Fibroblast of gingiva (primary cell): ENCODE measurements around the gene IYD.

Experiments
- DNase-seq: peaks from one replicate; pipeline ENCODE4 v3.0.0-alpha.2; 2011; ENCODE audit warnings: low read depth

IYD gene, protein sequence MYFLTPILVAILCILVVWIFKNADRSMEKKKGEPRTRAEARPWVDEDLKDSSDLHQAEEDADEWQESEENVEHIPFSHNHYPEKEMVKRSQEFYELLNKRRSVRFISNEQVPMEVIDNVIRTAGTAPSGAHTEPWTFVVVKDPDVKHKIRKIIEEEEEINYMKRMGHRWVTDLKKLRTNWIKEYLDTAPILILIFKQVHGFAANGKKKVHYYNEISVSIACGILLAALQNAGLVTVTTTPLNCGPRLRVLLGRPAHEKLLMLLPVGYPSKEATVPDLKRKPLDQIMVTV

DNA sequence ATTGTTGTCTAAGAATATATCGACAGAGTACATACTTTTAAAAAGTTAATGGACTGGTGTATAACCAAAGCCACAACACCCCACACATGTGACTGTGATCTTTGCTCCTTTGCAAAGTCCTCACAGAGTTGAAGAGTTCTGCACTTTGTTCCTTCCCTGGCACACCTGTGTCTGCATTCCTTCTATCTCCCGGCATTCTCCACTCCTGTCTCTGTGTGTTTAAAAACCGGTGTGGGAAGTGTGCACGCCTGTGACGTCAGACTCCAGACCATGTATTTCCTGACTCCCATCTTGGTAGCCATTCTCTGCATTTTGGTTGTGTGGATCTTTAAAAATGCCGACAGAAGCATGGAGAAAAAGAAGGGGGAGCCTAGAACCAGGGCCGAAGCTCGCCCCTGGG lies at the start of gene IYD:
Gene IYD, plus strand, starts transcription at position 251 of the 400 bp plus-strand sequence. Its CDS starts 20 bp downstream, at position 271.
- no peak for DNase-seq

DNA sequence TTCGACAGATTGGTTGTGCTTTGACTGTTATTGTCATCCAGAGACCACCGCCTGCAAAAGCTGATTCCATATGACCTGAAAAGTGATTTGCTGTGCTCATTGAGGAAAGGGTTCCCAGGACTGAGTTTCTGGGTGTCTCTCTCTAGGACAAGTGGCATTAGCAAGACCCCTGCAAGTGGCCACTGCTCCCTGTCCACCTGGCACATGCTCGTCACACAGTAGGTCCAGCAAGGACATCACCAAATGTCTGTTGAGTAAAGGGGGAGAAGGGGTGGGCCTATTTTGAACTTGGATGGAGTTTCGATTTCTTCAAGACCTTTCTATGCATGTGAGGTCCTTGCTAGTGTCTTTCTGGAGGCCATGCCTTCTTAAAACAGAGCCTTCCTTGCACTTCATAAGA lies 48.9 kb upstream of the IYD start:
- DNase-seq: no peak

DNA sequence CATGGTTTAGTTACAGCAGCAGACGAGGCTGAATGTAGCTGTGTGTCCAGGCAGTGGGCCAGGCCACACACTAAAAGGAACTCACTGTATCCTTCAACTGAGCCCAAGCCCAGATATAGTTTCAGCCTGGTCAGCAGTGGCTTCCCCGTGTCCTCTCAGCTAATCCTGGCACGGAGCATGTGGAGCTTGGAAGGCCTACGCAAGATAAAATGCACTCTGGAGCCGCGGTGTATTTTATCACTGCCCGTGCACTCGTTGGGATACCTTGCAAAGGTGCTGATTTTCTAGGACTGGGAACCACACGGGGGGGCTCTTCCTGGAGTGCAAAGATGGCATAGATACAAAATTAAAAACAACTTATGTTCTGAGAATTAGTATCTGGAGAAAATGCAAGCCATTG lies 48.4 kb upstream of the IYD start:
- peak; percentile 55 for DNase-seq

DNA sequence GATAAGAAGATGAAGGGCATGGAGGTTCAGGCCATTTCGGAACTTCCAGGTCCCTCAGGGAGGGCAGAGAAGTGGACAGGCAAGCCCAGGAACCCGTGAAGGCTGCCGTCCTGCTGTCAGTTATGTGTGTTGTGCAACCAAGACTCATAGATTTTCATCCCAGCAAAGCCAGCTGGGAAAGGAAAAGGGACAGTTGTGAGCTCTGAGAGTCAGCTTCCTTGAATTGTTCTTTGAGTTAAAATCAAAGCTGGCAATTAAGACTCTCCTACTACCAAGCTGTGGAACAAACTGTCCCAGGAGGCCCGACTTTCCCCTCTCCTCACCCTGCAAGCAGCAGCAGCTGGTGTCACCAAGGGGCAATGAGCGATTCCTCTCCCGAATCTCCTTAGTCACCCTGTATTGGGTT lies 46.3 kb upstream of the IYD start:
- DNase-seq: no peak

DNA sequence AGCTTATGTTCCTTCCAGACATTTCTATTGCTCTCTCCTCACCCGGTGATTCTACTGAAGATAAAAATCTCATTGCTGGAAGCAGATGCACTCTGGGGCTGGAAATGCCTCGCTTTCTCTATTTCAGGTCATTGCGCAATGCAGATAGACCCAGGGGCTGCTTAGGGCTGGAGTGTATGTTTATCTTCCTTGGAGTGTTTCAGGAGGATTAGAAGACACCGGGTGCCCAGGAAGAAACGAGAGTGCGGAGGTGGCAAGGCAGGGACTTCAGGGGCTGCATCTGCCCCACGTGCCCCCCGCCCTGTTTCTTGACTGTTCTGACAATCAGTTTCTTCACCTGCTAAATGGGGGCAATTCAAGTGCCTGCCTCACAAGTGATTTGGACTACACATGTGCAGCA lies 45.6 kb upstream of the IYD start:
- DNase-seq: no peak

DNA sequence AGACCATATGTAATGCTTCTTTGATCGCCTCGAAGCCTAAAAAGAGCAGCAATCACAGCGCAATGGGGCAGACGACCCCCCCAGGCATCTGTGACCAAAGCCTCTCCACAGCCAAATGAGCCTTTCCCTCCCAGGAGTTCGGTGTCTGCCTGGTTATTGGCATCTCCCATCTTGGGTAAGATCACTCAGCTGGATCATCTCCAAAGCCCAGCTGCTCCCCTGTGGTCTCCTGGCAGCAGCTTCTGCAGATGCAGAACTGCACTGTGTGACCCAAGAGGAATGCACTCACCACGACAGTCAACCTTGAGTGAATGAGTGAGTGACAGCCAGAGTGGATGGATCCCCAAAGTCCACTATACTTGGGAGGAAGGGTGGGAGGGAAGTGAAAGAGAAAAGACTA lies 44.8 kb upstream of the IYD start:
- no peak for DNase-seq

DNA sequence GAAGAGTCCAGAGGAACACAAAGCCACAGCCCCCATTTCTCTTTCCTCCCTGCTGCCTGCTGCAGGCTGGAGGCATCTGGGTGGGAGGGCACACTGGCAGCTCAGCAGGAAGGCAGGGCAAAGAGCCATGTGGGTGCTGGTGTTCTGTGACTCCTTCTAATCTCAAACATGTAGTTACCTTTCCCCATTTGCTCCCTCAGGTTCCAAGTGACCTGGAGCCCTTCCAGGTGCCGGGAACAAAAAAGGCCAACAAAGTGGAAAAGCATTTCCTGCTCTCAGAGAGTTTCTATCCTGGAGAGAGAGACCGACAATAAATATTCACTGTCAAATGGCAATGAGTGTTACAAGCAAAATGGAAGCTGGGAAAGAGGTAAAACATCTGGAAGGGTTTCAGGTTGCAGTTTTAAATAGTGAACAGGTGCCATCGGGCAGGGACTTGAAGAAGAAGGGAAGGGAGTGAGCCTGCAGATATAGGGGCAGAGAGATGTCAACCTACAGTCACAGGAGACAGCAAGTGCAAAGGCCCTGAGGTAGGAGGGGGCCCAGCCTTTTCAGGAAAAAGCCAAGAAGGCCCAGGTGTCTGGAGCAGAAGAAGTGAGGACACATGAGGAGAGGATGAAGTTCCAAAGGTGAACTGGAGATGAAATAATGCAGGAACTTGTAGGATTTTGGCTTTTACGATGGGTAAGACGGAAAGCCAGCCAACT lies 43.6 kb upstream of the IYD start:
- no peak for DNase-seq

DNA sequence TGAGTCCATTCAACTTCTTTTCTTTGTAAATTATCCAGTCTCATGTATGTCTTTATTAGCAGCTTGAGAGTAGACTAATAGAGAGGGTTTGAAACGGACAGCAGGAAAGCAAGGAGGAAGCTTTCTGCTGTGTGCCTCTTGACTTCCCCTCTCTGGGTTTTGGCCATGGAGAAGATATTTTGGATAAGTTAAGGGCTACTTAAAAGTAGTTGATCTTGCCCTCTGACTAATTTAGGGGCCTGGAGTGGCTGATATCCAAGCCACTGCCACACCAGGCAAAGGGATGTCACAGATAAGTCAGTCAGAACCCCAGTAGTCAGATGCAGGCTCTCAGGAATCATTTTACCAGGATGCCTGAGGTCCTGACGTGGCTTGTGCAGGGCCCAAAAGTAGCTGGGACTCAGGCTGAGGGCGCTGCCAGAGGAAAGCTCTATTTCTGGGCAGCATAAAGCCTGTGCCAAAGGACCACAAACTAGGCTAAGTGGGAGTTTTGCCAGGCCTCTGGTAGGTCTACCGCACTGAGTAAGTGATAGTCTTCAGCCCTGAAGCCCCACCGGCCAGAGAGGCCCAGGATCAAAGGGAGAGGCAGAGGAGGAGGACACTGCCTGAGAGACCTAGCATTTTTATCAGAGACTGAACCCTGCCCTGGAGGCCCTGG lies 41.6 kb upstream of the IYD start:
- no peak for DNase-seq

DNA sequence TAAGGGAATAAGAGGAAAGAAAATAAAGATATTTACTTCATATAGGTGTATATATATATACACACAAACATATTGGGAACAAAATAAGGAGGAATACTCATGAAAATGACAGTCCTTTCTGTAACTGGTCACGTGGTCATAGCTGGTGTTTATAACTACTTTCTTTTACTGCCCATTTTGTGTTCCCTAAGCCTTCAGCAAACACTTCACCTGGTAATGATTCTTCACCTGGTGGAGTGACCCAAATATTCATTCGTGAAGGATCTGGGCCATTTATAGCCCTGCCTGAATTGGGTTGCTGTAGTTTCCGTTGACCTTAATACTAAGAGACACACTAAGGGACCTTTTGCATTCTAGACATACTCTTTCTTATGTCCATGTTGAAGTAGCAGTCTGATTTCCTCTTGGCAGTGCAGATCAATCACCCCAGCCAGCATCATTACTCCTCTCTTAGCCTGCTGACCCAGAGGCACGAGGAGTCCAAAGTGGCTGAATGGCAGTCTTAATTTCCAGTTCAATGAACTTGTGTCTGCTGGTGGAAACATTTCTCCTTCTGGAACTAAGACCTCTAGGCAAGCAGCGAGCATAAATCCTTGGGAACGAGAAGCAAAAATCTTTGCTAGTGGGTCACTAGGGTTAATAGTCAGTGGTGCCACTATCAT lies 39.9 kb upstream of the IYD start:
- no peak for DNase-seq

DNA sequence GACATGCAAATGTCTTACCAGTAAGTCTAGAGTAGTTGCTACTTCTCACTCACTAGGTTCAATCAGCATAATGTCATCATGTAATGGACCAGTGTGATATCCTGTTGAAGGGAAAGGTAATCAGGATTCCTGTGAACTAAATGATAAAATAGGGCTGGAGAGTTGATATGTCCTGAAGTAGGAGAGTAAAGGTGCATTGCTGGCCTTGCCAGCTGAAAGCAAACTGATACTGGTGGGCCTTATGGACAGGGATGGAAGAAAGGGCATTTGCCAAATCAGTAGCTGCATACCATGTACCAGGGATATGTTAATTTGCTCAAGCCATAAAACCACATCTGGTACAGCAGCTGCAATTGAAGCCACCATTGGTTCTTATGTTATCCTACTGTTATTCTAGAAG lies 37.5 kb upstream of the IYD start:
- no peak for DNase-seq

DNA sequence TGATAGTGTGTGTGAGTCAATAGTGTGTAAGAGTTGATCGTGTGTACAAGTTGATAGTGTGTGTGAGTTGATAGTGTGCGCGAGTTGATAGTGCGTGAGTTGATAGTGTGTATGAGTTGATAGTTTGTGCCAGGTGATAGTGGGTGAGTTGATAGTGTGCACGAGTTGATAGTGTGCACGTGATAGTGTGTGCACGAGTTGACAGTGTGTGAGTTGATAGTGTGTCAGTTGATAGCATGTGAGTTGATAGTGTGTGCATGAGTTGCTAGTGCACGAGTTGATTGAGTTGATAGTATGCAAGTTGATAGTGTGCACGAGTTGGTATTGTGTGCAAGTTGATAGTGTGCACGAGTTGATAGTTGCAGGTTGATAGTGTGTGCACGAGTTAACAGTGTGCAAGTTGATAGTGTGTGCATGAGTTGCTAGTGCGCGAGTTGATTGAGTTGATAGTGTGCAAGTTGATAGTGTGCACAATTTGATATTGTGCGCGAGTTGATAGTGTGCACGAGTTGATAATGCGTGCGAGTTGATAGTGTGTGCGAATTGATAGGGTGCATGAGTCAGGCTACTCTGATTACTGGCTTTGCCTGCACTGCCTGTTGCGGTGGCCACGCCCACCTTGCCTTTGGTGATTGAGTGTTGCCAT lies 35.8 kb upstream of the IYD start:
- DNase-seq: no peak

DNA sequence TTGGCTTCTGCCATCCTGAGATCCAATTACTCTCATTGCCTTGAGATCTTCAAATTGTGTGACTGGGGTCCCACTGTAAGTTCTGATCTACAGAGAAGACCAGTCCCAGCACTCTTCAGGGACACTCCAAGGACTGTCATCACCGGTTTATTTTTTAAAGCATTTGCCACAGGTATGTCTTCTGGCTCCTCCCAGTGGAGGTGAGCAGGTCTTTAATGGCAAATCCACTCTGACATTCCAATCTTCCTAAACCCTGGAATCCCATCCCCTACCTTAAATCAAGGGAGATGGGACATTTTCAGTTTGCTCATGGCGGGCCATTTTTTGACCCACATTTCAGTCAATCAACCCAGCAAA lies 35.2 kb upstream of the IYD start:
- DNase-seq: no peak

DNA sequence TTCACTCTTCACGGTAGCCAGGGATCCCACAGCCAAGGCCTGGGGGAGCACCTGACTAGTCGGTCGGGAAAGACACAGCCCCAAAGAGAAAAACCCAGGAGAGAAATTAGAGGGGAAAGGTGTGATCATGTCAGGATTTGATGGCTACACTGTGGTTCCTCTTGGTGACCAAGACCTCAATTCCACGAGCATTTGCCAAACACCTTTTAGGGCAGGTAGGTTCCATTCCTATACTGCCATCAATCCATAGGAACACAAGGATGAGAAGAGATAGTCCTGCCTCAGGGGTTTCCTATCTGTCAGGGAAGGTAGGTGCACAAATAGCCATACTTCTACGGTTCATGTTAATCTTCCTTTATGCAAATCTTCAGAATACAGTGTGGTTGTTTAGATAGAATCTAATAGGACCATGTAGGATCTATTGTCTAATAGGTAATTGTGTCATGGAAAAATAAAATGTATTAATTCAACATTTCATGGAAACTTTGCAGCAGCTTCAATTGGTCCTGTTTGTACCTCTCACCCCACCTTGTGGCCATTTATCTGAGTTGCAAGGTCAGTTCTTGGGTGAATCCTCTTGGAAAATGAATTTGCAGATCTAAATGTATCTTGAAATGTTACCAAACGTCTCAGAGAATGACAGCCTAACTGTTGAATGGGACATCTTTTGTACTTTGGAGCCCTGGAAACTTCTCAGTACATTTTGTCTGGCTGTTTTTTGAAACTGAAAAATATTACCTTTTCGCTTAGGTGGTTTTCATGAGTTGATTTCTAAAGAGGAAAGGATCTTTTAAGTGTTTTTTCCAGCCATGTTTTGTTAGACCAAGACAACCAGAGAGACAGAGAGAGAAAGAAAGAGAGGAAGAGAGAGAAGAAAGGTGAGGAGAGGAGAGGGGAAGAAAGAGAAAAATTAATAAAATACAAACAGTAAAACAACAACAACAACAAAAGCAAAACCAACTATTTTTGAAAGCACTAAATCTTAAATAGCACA lies 33.7 kb upstream of the IYD start:
- peak; percentile 65 for DNase-seq

DNA sequence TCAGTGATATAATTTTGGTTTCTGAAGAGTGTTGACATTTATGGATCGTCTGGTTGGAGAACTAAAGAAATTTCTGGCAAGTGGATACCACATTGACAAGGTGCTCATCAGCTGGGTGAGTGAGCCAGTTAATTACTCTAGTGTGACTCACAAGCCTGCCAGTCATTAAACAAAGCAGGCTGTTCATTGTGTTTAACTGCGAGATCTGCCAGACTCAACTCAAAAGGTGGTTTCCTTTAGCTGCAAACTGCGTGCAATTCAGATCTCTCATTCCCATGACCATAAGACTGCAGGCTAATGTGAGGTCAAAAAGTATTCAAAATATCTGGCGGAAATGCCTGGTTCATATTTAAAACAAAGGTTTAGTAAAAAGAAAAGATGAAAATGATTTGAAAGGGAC lies 32.5 kb upstream of the IYD start:
- no peak for DNase-seq

DNA sequence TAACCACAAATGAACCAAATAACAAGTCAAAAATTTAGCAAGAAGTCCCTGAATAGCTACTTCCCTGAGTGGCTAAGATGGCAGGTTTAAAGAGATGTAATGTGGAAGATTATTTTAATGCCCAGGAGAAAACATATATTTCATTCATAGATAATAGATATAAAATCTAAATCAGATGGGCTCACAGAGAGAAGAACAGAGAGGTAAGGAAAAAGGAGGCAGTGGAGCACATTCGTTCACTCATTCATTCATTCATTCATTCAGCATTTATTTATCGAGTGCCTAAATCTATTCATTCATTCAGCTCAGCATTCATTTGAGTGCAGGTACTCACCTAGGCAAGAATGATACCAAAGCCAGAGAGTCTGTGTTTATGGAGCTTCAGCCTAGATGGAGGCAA lies 32.1 kb upstream of the IYD start:
- DNase-seq: no peak

DNA sequence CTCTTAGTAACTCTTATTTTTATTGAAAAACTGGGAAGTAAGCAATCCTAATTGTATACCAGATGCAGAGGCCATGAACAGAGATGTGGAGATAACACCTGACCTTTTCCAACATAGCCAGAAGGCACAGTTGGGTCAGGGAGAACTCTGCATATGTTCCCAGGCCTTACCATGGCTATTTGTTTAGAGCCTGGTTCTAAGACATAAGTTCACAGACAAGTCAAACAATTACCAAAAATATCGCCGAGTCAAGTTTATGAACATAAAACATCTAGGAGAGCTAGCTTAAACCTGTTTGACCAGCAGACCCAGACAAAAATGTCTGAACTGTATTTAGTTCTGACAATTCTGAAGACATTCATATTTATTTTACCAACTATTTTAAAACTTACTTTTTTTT lies 26.7 kb upstream of the IYD start:
- no peak for DNase-seq

DNA sequence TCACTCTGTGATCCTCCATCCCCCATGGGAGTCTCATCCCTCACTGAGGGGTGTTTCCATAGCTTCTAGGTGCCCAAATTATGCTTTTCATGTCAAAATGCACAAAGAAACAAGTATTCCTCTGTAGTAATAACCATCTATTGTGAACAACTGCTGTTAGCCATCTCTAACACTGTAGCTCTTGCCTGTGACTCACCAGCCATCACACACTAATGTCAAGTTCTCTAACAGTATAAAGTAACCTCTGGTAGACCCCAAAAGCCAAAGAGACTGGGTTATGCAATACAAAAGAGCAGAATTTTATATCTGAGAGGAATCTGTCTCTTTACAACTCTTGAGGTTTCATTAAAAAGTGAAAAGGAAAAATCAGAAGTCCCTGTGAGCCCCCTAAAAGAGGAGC lies 25.4 kb upstream of the IYD start:
- no peak for DNase-seq

DNA sequence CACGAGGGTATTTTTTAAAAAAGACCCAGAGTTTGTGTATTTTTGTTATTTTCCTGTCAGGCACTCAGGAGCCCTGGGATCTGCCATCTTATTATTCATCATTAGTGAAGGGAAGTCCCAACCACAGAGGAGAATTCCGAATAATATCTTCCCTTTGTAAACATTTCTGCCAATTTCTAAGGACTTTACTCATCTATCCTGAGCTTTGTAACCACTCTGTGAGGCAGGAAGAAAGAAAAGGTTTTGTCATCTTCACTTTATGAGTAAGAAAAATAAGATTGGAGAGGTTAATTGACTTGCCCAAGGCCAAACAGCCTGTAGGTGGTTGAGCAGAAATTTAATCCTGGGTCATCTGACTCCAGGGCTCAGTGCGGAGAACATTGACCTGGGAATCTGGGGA lies 23.0 kb upstream of the IYD start:
- DNase-seq: no peak

DNA sequence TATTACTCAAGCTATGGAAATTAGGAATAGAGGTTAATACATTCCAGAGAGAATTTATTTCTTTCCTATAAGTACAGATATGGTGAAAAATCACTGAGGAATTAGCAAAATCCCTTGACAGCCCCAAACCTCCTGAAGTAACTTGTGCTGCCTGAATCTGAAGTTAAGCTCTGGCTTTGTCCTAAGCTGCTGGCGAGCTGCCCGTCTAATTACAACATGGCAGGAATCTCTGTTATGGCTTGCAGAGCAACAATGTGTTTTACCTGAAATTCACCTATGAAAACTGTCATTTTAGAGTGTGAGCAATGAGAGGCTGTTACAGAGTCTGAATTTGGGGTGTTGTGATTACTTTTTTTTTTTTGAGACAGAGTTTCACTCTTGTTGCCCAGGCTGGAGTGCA lies 22.5 kb upstream of the IYD start:
- DNase-seq: no peak

DNA sequence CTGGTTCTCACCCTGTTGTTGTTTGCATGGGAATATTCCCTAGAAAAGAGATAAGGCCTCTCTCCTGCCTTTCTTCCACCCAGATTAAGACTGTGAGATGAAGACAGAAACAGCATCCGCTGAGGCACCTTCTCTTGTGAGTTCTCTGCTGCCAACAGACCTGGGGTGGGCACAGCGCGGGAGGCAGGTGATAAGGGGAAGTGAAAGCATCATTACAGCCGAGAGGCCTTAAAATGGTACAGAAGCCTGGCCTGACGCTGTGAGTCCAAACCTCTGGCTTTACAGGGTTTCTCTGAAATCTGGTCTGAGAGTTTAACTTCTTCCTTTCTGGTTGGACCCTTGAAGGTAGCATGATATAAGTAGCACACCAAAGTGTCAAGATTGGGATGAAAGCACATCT lies 21.0 kb upstream of the IYD start:
- no peak for DNase-seq

DNA sequence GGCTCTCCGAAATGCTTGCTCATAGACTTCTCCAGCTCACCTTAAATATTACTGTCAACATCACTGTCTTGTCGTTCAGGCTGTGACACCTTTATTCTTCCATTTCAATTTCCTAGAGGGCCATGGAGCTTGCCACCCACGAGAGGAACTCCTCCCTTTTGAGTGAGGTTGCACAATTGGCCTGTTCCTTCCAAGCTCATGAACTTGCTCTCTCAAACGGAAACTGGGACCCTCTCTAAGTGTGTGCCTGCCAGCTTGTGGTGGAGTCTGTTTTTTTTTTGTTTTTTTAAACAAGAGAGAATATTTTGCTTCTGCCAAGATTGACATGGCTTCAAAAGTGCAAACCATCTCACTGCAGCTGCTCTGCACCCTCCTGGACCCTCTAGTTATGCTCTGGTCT lies 19.3 kb upstream of the IYD start:
- DNase-seq: no peak
